Measurements from ENCODE around the gene TBX4.
"Not testable (repeated sequence)": the region's sequence is repeated elsewhere in the genome, so short reads cannot be mapped to it uniquely, and the experiment has no call there.

Gene TBX4

DNA sequence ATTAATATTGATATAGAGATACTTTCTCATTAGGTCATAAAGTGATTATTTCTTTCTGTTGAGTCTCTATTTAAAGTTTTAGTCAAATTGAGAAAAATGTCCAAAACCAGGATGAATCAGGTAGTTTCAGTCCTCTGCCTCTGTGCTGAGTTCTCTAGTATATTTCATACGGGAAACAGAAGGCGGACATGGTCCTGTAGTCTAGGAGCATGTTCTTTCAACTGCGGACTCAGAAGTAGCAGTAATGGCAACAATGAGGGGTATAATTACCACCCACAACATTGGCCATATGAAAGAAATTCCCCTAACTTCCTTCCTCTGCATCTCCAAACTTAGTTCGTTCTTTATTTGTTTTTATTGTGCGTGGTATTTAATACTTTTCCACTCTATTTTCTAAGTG, 50.1 kb downstream of the TBX4 start:
- no peak for DNase-seq

DNA sequence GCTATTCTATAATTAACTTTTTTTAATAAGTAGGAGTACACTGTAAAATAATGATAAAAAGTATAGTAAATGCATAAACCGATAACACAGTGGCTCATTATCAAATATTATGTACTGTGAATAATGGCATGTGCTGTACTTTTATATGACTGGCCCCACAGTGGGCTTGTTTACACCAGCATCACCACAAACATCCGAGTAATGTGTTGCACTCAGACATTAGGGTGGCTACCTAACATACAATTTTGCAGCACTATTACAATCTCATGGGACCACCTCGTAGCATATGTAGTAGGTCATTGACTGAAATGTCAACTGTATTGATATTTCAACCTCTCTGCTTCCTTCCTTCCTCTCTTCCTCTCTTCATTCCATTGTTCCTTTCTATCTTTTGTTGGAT, 51.7 kb downstream of the TBX4 start:
- DNase-seq, result no peak

DNA sequence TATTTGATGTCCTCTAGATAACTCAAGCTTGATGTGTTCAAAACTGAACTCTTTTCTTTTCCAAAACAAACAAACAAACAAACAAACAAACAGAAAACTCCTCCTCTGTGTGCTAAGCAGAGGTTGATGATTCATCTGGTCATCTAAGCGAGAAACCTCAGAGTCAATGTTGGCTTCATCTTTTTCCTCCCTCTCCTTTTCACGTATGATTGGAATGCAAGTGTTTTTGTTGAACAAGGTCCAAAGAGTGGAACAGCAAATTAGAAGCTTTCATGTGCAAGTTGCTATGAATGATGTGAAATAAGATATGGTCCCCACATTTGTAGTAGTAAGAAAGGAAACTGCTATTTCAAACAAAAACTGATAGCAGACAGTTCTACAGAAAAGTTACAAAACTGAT, 52.5 kb downstream of the TBX4 start:
- DNase-seq, result no peak

DNA sequence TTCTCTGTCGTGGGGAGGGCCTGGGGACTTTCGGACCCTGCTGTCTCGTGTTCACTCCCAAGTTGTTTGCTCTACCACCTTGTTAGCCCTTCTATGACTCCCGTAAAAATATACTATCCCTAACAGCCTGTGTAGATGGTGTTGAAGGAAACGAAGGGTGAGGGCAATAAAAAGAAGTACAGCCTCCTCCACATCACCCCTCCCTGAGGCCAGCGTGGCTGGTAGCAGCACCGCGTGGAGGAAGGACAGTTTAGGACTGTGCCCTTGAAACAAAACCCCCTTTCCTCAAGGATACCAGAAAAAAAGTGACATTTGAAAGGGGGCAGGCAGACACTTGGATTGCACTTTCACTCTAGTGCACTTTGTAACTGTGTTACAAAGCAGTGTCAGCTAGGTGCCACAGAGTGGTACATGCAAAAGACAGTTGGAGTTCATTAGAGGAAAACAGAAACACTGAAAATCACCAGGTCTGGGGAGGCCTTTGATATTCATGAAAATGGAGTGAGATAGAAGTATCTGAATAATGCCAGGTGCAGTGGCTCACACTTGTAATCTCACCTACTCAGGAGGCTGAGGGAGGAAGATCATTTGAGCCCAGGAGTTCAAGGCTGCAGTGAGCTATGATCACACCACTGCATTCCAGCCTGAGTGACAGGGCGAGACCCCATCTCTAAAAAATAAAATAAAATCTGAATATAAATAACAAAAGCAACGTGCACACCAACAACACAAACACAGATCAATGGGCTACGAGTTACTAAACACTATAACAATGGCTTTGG, 53.8 kb downstream of the TBX4 start:
- no peak for DNase-seq

DNA sequence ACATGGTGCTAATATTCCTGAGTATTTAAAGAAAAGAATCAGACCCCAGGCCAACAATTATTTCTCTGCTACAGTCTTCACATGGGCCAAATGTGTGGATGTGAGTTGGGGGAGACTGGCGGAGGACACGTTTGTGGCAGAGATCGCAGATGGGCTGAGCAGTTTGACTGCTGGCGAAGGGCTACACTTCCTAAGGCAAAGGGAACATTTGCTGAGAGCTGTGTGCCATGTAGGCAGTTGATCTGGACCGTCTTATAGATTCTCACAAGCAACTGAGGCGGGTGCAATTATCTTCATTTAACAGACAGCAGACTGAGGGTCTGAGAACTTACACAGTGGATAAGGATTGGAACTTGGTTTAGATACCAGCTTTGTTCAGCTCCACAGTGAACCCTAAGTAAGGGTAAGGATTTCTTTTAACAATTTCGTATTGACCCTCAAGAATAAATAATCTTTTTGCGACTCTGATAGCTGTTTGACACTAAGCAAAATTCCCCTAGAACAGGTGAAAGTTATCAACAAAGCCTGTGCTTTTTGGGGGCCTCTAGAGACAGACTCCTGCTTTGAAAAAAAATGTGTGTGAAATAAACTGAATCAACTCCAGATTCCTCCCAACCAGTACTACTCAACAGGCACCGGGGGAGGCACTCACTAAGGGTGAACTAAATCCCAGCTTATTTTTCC, 55.3 kb downstream of the TBX4 start:
- no peak for DNase-seq

DNA sequence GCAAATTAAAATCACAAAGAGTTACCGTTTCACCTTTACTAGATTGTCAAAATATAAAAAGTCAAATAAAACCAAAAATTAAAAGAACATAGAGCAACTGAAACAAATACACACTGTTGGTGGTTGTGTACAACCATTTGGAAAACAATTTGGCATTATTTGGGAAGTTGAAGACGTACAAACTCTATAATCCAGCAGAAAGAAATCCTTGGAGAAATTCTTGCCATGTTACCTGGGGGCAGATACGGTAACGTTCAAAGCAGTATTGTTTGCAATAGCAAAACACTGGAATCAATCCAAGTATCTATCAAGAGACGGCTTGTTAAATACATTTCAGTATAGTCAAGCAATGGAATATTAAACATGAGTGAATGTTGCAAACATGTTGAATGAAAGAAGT, 56.7 kb downstream of the TBX4 start:
- DNase-seq, result no peak

DNA sequence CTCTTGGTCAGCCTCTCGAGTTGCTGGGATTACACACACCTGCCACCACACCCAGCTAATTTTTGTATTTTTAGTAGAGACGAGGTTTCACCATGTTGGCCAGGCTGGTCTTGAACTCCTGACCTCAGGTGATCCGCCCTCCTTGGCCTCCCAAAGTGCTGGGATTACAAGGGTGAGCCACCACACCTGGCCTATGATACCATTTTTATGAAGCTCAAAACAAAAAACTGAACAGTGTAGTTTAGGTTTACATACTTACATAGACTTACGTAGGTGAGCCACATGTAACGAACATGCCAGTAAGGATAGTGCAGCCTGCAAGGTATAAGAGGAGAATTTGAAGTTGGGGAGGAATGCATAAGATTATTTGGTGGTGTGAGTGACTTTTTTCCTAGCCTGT, 57.2 kb downstream of the TBX4 start:
- DNase-seq, result not testable (repeated sequence)

DNA sequence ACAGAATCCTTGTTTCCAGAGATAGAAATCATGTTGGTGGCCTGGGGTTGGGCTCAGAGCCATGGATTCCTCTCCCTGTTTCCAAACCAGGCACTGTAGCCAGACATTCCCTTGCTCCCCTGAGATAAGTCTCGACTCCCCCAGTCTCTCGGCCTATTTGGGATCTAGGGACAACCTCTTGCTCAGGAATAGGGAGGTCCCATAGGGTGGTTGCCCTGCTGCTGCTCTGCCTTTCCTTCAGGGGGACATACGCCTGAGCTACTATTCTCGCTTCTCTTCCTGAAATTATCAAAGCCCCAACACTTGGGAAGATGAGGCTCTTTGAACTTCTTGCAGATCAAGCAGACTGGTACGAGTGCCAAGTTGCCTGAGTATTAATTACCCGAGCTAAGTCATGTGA, 58.0 kb downstream of the TBX4 start:
- no peak for DNase-seq

DNA sequence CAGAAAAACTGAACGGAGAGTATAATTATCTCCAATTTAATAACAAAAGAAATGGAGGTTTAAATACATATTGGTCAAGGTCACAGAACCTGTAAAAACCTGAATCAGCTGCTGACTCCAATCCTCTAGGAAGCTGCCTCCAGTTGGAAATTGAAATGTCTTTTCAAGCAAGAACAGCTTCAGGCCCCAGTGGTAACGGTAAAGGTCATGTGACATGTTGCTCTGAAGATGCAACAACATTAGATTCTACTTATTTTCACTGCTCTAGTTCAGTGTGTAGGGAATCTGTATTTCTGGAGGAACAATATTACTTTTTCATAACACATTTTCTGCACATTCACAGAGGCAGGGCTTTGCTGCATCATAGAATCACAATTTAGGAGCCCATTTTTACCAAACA, 58.8 kb downstream of the TBX4 start:
- DNase-seq, result no peak

DNA sequence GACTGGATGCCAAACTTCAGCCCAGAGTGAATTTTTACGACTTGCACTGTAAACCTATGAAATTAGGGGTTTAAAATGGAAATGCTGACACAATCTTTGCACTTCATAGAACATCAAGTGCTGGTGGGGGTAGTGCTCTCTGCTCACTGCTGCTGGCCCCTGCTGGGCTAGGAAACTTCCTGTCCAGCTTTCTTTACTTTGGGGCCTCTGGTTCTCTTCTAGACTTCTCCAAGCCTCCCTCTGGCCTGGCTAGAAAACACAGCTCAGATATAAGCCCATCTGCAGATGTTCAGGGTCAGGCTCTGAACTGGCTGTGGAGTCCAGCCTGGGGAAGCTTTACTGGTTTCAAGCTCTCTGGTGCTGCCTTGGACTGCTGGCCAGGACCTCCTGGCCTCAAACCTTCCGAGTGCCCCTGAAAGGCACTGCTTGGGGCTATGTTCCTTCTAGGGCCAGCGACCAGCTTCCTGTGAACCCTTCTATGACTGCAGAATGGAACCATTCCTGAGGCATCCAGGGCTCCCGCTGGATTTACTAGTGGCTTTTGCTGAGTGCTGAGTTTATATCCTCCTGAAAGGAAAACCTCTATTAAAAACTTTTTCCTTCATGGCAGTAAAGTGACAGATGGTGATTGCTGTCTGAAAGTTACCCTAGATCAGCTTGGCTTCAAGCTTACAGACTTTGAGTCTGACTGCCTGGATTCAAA, 59.4 kb downstream of the TBX4 start:
- no peak for DNase-seq

DNA sequence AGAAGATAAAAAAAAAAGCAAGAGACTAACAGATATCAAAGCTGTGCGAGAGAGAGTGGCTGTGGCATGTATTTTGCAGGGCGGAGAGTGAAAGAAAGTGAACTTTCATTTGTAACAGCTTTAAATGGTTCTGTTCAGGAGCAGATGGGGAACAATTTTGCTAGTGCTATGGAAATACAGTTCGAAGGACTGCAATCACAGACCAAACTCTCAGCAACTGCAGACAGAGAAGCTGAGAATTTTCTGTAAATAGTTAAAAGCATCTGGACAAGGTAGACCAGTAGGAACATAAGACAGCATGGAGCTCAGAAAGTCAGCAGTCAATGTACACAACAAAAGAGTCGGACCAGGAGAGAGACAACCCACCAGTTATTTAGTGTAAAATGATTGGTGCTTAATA, 62.3 kb downstream of the TBX4 start:
- no peak for DNase-seq

DNA sequence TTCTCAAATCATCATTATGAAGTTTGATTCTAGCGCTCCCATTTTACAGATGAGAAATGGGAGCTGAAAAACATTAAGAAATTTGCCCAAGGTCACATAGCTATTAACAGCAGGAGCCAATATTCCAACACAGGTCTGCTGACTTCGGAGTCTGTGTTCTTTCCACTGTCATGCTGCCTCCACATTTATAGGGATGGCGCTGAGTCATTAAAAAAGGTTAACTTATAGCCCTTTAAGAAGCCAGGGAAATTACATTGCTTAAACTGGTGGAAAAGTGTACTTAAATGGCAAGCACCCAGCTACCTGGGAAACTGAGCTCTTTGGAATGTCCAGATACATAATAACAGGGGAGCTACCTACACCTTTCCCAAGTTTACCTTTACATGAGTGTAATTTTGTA, 65.0 kb downstream of the TBX4 start:
- no peak for DNase-seq

DNA sequence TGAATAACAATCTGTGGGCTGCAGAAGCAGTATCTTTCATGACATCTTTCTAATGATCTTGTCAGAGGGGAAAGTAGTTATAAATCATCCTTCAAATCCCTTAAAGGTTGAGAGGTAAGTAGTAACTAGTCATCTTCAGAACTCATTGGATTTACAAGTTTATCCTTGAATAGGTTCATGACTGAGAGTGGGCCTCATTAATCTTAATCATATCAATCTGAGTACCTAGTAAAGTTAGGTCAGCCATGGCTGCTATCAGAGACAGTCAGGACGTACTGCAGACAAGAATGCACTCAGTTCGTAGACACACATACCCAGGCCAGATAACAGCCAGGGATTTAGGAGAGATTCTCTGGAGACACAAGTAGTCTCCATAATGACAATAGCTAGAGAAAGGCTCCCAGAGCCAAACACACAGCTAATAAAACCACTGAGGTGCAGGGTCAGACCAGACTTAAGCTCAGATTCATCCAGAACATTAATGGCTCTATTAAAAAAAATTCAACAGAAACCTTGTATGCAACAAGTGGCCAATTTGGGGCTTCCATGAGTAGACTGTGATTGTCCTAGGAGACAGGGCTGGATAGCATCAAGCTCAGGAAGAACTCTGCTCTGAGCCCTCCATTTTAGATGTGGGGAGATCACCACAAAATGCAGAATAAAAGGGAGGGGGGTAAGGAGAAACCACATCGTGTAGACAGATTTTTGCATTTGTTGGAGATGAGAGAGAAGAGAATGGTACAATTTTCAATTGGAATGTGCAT, 65.8 kb downstream of the TBX4 start:
- DNase-seq, result no peak

DNA sequence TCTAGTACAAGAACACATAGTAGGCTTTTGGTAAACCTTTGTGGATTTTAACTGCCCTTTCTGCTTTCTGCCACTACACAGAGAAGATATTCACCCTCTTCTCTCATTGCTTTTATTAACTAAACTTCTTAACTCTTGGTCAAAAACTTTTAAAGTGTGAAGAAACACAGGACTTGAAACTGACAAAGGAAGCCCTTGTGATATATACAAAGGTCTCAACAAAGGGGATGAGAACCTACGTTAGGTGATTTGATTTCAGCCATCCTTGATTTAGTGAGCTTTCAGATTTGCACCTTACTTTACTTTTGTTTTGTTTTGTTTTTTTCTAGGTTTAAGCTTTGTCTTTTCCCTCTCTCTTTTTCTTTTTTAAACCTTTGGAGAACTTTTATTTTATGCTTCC, 66.9 kb downstream of the TBX4 start:
- no peak for DNase-seq

DNA sequence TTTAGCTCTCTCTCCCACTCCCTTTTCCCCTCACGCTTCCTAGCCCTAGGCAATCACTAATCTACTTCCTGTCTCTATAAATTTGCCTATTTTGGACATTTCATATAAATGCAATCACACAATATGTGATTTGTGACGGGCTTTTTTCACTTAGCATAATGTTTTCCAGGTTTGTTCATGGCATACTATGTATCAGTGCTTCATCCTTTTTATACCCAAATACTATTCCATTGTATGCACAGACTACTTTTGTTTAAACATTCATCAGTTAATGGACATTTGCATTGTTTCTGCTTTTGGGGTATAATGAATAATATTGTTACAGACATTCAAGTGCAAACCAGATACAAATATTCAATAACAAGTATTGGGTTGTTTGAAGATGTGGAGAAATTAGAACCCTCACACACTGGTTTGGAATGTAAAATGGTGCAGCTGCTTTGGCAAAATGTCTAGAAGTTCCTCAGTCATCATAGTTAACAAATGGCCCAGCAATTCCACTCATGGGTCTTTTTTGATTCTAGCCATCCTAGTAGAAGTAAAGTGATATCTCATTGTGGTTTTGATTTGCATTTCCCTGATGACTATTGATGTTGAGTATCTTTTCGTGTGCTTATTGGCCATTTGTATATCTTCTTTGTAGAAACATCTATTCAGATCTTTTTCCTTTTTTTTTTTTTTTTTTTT, 67.7 kb downstream of the TBX4 start:
- no peak for DNase-seq

DNA sequence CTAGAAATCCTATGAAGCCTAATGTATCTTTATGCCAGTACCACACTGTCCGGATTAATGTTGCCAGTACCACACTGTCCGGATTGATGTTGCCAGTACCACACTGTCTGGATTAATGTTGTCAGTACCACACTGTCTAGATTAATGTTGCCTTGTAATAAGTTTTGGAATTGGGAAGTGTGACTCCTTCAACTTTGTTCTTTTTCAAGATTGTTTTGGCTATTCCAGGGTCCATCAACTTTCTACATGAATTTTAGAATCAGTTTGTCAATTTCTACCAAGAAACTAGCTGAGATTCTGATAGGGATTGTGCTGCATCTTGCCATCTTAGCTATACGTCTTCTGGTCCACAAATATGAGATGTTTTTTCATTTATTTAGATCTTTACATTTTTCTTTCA, 68.7 kb downstream of the TBX4 start:
- DNase-seq, result no peak

DNA sequence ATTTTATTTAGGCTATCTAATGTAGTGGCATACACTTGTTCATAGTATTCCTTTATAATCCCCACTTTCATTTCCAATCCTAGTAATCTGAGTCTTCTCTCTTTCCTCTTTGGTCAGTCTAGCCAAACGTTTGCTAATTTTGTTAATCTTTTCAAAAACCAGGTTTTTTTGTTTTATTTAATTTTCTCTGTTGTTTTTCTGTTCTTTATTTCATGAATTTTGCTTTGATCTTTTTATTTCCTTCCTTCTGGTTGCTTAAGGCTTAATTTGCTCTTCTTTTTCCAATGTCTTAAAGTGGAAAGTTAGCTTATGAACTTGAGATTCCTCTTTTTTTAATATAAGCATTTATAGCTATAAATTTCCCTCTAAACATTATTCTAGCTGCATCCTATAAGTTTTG, 69.9 kb downstream of the TBX4 start:
- no peak for DNase-seq

DNA sequence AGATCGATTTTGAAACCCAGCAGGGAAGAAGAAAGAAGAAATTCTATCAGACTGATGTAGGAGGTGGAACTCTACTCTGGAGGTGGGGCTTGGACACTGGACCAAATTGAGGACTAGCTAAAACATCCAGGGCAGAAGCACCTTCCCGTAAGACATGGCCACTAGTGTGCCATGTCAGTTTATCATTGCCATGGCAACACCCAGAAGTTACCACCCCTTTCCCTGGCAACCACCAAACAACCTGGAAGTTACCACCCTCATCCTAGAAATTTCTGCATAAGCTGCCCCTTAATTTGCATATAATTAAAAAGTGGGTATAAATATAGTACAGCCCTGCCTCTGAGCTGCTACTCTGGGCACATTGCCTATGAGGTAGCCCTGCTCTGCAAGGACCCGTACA, 72.1 kb downstream of the TBX4 start:
- no peak for DNase-seq

DNA sequence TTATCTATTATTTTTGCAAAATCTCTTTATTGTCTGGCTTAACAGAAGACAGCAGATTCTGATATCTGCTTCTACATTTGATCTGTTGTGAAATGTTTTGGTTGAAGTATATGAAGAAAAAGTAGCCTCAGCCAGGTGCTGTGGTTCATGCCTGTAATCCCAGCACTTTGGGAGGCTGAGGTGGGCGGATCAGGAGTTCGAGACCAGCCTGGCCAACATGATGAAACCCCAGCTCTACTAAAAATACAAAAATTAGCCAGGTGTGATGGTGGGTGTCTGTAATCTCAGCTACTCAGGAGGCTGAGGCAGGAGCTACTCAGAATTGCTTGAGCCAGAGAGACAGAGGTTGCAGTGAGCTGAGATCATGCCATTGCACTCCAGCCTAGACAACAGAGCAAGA, 75.2 kb downstream of the TBX4 start:
- not testable (repeated sequence) for DNase-seq

DNA sequence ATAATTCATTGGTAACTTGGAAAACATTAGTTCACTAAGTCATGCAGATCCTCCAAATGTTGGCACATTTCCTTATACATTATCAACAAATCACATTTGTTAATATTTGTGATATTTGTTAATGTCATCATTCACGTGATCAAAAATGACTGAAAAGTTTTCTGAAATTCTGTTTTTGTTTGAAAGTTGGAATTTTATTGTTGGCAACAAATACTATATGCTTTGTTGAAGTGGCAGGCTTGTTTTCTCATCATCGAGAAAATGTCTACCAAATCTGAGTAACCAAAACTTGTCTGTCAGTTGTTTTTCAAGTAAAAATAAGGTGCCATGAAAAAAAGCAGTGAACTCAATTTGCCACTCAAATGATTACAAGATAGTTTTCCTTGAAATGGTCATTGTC, 75.9 kb downstream of the TBX4 start:
- DNase-seq, result no peak

DNA sequence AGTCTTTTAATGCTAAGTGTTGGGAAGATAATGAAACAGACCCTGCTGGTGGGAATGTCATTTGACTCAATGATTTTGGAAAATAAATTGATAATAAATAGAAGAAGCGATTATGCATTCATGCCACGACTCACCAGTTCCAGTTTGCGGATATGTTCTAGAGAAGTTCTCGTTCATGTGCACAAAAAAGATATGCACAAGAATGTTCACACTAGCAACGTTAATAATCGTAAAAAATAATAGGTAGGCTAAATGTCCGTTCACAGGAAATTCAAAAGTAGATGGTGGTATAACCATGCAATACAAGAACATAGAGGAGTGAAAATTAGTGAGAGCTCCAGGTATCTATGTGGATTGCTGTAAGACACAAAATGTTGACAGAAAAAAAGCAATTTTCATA, 79.0 kb downstream of the TBX4 start:
- no peak for DNase-seq

DNA sequence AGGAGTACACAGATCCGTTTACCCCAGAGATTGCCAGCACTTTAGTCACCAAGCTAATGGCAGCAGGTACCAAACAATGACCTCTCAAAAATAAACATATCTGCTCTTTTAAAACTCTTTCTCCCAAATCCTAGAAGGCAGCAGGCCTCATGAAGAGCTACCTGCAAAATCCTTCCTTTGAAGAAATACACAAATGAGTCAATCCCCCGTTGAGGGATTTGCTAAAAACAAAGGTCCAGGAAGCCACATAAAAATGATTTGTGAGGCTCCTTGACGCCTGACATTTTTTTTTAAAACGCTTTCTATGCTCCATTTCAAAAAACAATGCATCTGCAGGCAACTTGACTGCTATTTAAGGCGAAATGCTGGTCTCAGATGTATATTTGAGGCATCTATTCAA, 80.6 kb downstream of the TBX4 start:
- no peak for DNase-seq

DNA sequence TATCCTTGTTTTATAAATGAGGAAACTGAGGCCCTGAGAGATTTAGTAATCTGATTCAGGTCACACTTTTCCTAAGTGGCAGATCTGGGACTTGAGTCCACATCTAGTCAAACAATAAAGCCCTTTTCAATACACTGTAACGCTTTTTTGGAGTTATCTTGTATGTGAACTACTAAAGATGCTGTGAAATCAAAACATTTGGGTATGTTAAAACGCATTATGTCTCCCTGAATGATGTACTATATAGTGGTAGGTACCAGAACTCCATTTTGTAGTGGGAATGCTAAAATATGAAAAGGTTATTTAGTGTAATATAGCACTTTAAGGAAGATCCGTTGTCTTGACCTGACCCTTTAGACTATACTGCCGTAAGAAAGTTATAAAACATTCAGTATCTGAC, 81.6 kb downstream of the TBX4 start:
- DNase-seq, result no peak

Data from NCI-H1436 treated with DMSO at 0.1 percent for 48 hours (cell line).